ENCODE results near the gene SLC4A7.
"Not testable (repeated sequence)": the region's sequence is repeated elsewhere in the genome, so short reads cannot be mapped to it uniquely, and the experiment has no call there.

- TF ChIP-seq EZH2 (IDR thresholded peaks at IDR 0.05; ENCODE audit: insufficient read depth, poor library complexity, severe bottlenecking); EZH2phosphoT487 (IDR thresholded peaks at IDR 0.05; ENCODE audit: insufficient read depth, low read depth): not testable (repeated sequence)
Measured at GRCh38 chr3:27438352-27438751, 45.8 kb downstream of the SLC4A7 start.
